GM12874 (cell line): ENCODE data around the gene PFDN1.

ENCODE experiments used
- CTCF ChIP-seq: IDR thresholded peaks from 2 replicates; pipeline ENCODE4 v1.5.1; 2011; ENCODE audit warnings: low read depth, mild to moderate bottlenecking, control low read depth, low read length, moderate library complexity; ENCODE audit not compliant: insufficient read depth

The PFDN1 gene

GRCh38 chr5:140230373-140230772, 72.5 kb downstream of the PFDN1 start:
- TF ChIP-seq CTCF, result no peak

- no peak for TF ChIP-seq CTCF
Measured at GRCh38 chr5:140228364-140228837, 74.5 kb downstream of the PFDN1 start.

- TF ChIP-seq CTCF, result no peak
Measured at GRCh38 chr5:140227046-140227445, 75.9 kb downstream of the PFDN1 start.

- TF ChIP-seq CTCF, result no peak
Measured at GRCh38 chr5:140225396-140225795, 77.5 kb downstream of the PFDN1 start.

GRCh38 chr5:140224658-140225057, 78.2 kb downstream of the PFDN1 start:
- no peak for TF ChIP-seq CTCF

- TF ChIP-seq CTCF, result no peak
Measured at GRCh38 chr5:140223567-140223966, 79.3 kb downstream of the PFDN1 start.

GRCh38 chr5:140222416-140222815, 80.5 kb downstream of the PFDN1 start:
- no peak for TF ChIP-seq CTCF
